ENCODE data around the gene C9orf78.

The C9orf78 gene

GRCh38 chr9:129868023-129868871 is 33.2 kb upstream of the C9orf78 start:
- no peak for DNase-seq (ENCODE audit: low read depth)

- DNase-seq (ENCODE audit: low read depth) = no peak
Measured at GRCh38 chr9:129867136-129868022, 32.3 kb upstream of the C9orf78 start.

GRCh38 chr9:129866394-129867135 is 31.5 kb upstream of the C9orf78 start:
- no peak for DNase-seq (ENCODE audit: low read depth)

GRCh38 chr9:129865668-129866320 is 30.7 kb upstream of the C9orf78 start:
- DNase-seq (ENCODE audit: low read depth) = no peak

- DNase-seq (ENCODE audit: low read depth) = no peak
Measured at GRCh38 chr9:129864991-129865647, 30.0 kb upstream of the C9orf78 start.

- DNase-seq (ENCODE audit: low read depth) = peak; percentile 78
Measured at GRCh38 chr9:129863059-129863690, 28.1 kb upstream of the C9orf78 start.

- no peak for DNase-seq (ENCODE audit: low read depth)
Measured at GRCh38 chr9:129861447-129861827, 26.4 kb upstream of the C9orf78 start.

GRCh38 chr9:129860653-129861446 is 25.8 kb upstream of the C9orf78 start:
- no peak for DNase-seq (ENCODE audit: low read depth)

- DNase-seq (ENCODE audit: low read depth) = no peak
Measured at GRCh38 chr9:129858167-129858962, 23.3 kb upstream of the C9orf78 start.

- no peak for DNase-seq (ENCODE audit: low read depth)
Measured at GRCh38 chr9:129857207-129857606, 22.1 kb upstream of the C9orf78 start.

- no peak for DNase-seq (ENCODE audit: low read depth)
Measured at GRCh38 chr9:129854588-129855110, 19.6 kb upstream of the C9orf78 start.

GRCh38 chr9:129853614-129854013 is 18.5 kb upstream of the C9orf78 start:
- no peak for DNase-seq (ENCODE audit: low read depth)

GRCh38 chr9:129852579-129852978 is 17.5 kb upstream of the C9orf78 start:
- no peak for DNase-seq (ENCODE audit: low read depth)

- DNase-seq (ENCODE audit: low read depth) = no peak
Measured at GRCh38 chr9:129851821-129852220, 16.7 kb upstream of the C9orf78 start.

GRCh38 chr9:129850821-129851550 is 15.9 kb upstream of the C9orf78 start:
- peak; percentile 38 for DNase-seq (ENCODE audit: low read depth)

GRCh38 chr9:129849901-129850300 is 14.8 kb upstream of the C9orf78 start:
- no peak for DNase-seq (ENCODE audit: low read depth)

- no peak for DNase-seq (ENCODE audit: low read depth)
Measured at GRCh38 chr9:129848712-129849441, 13.8 kb upstream of the C9orf78 start.
